CD14-positive monocyte (primary cell): ENCODE results near the gene RGMB. TPM values are rescaled to one million over a fixed set of nuclear protein-coding genes. Genes with fewer than 3 reads are reported as not detected.

ENCODE experiments used
- DNase-seq, 3 donors: peaks; one replicate each; pipeline ENCODE4 v3.0.0-alpha.2; 2011 to 2022
- H2AFZ ChIP-seq: 2 replicates; pipeline ENCODE4 v1.6.0; 2012; ENCODE audit warnings: mild to moderate bottlenecking, low read depth, low read length, inconsistent platforms; ENCODE audit not compliant: insufficient read depth, poor library complexity, severe bottlenecking
- H3K27ac ChIP-seq, 2 donors: 1 replicate in 1 of 2; 2 replicates in 1 of 2; pipeline ENCODE4 v1.5.1; 2012 to 2013; ENCODE audit warnings: low read length in 2 of 2, control low read depth in 1 of 2, inconsistent platforms in 1 of 2, low read depth in 1 of 2, mild to moderate bottlenecking in 1 of 2
- H3K27me3 ChIP-seq, 2 donors: one replicate each; pipeline versions ENCODE4 v1.6.0 to v1.6.1; 2011 to 2013; ENCODE audit warnings: low read length in 2 of 2; ENCODE audit not compliant: control insufficient read depth in 2 of 2, insufficient read depth in 2 of 2
- H3K36me3 ChIP-seq, 2 donors: replicated peaks in 1 of 2; 1 replicate in 1 of 2; 2 replicates in 1 of 2; pipeline versions ENCODE4 v1.5.1 to v1.6.1; 2012 to 2013; ENCODE audit warnings: low read length in 2 of 2, control low read depth in 1 of 2, inconsistent platforms in 1 of 2, mild to moderate bottlenecking in 1 of 2; ENCODE audit not compliant: insufficient read depth in 2 of 2, control insufficient read depth in 1 of 2
- H3K4me1 ChIP-seq, 2 donors: 1 replicate in 1 of 2; 2 replicates in 1 of 2; pipeline versions ENCODE4 v1.5.1 to v1.6.1; 2012 to 2013; ENCODE audit warnings: low read length in 2 of 2, control low read depth in 1 of 2, inconsistent platforms in 1 of 2, mild to moderate bottlenecking in 1 of 2, moderate library complexity in 1 of 2; ENCODE audit not compliant: insufficient read depth in 2 of 2, control insufficient read depth in 1 of 2
- H3K4me2 ChIP-seq: replicated peaks from 2 replicates; pipeline ENCODE3; 2012; ENCODE audit warnings: low read length, moderate library complexity, mild to moderate bottlenecking; ENCODE audit not compliant: poor library complexity, severe bottlenecking; ENCODE audit errors: extremely low read depth
- H3K4me3 ChIP-seq, 3 experiments: fragments of 200-600 bp in 1 of 3; sonication (generic) in 1 of 3; replicated peaks in 1 of 3; 1 replicate in 2 of 3; 2 replicates in 1 of 3; pipeline ENCODE4 v1.5.1; 2011 to 2013; ENCODE audit warnings: low read length in 3 of 3, mild to moderate bottlenecking in 3 of 3, control low read depth in 2 of 3, low read depth in 2 of 3, inconsistent platforms in 1 of 3, moderate library complexity in 1 of 3
- H3K79me2 ChIP-seq: 2 replicates; pipeline ENCODE4 v1.6.0; 2012; ENCODE audit warnings: mild to moderate bottlenecking, control low read depth, inconsistent platforms, low read length, moderate library complexity; ENCODE audit not compliant: insufficient read depth
- H3K9ac ChIP-seq: 2 replicates; pipeline ENCODE4 v1.6.0; 2017; ENCODE audit warnings: low read length, mild to moderate bottlenecking; ENCODE audit not compliant: insufficient read depth, poor library complexity, severe bottlenecking
- H3K9me3 ChIP-seq, 2 donors: replicated peaks in 1 of 2; 1 replicate in 1 of 2; 2 replicates in 1 of 2; pipeline versions ENCODE4 v1.5.1 to v1.6.1; 2012 to 2013; ENCODE audit warnings: low read length in 2 of 2, control low read depth in 1 of 2; ENCODE audit not compliant: control insufficient read depth in 1 of 2, insufficient read depth in 1 of 2
- H4K20me1 ChIP-seq: 2 replicates; pipeline ENCODE4 v1.6.0; 2012; ENCODE audit warnings: mild to moderate bottlenecking, low read length, control low read depth, moderate library complexity; ENCODE audit not compliant: insufficient read depth
- H3K27ac Mint-ChIP-seq, 7 donors: one replicate each; pipeline ENCODE4 v1.8.0; 2020; ENCODE audit warnings: mild to moderate bottlenecking in 7 of 7, mixed read lengths in 7 of 7, moderate library complexity in 6 of 7, inconsistent platforms in 2 of 7
- H3K27me3 Mint-ChIP-seq, 3 donors: one replicate each; pipeline ENCODE4 v1.8.0; 2021 to 2022; ENCODE audit warnings: low read depth in 3 of 3, mild to moderate bottlenecking in 3 of 3, mixed read lengths in 3 of 3, moderate library complexity in 3 of 3, inconsistent platforms in 1 of 3
- H3K36me3 Mint-ChIP-seq, 2 donors: one replicate each; pipeline ENCODE4 v1.8.0; 2020; ENCODE audit warnings: mixed read lengths in 2 of 2, inconsistent platforms in 1 of 2, mild to moderate bottlenecking in 1 of 2
- H3K4me1 Mint-ChIP-seq: one replicate; pipeline ENCODE4 v1.8.0; 2020; ENCODE audit warnings: mild to moderate bottlenecking, mixed read lengths
- H3K4me3 Mint-ChIP-seq, 2 donors: one replicate each; pipeline ENCODE4 v1.8.0; 2020; ENCODE audit warnings: mild to moderate bottlenecking in 2 of 2, mixed read lengths in 2 of 2, moderate library complexity in 1 of 2
- H3K9me3 Mint-ChIP-seq, 7 donors: one replicate each; pipeline ENCODE4 v1.8.0; 2020 to 2022; ENCODE audit warnings: mixed read lengths in 7 of 7, mild to moderate bottlenecking in 6 of 7, moderate library complexity in 6 of 7, inconsistent platforms in 2 of 7
- CTCF ChIP-seq: fragments of 200-600 bp; IDR thresholded peaks from one replicate; pipeline ENCODE4 v1.8.0; 2022; ENCODE audit warnings: antibody characterized with exemption, mild to moderate bottlenecking
- WGBS: methylation state at CpG from one replicate; pipeline ENCODE4 v1.1.5; 2013; ENCODE audit warnings: missing lambda C conversion rate; ENCODE audit not compliant: insufficient coverage; 5-methylcytosine and 5-hydroxymethylcytosine counted together
- intact Hi-C, 2 donors: fragments of 100-400 bp; cut with micrococcal nuclease; formaldehyde crosslinking; loops; one replicate each; pipeline versions ENCODE4 v1.15.0 to v1.15.1; 2023
- polyA plus RNA-seq, 3 donors: library from polyadenylated mRNA; depleted of rRNA in 1 of 3; unstranded in 2 of 3; stranded (reverse) in 1 of 3; fragments of 300-500 nt in 2 of 3; fragments of >200 nt in 1 of 3; fragmentation: Illumina TruSeq in 2 of 3; gene quantifications; 1 replicate in 2 of 3; 2 replicates in 1 of 3; pipeline ENCODE4 v1.2.3, GENCODE V29; 2012 to 2021

The RGMB gene
- polyA plus RNA-seq, 3 donors = 0.12 to 0.17 TPM; not detected in 1

GRCh38 chr5:98770911-98771322 lies 2.5 kb upstream of the RGMB start:
- Histone ChIP-seq H3K9ac (peak overlapping the region; percentile 15), H3K27me3 (peaks cover 61 to 89% of the 10 kb centered on the region in 2 donors), H3K27ac (no peak overlapping the region), H3K4me2 (peak overlapping the region; percentile 98), H3K9me3 (peaks cover 8 to 25% of the 10 kb centered on the region in 2 donors), H2AFZ (peak overlapping the region; percentile 69), H3K79me2 (no peaks in the 10 kb centered on the region), H3K4me1 (peaks cover 53 to 63% of the 10 kb centered on the region in 2 donors), H3K36me3 (no peaks in the 10 kb centered on the region), H4K20me1 (no peaks in the 10 kb centered on the region), H3K4me3 (peak overlapping the region; percentile 57 to 84 (median 61))
- intact Hi-C loops = no loop called here
- peak overlapping the region in 4 of 7 donors; percentile 10 to 88 (median 42) for H3K27ac Mint-ChIP-seq
- H3K4me3 Mint-ChIP-seq = peak overlapping the region; percentile 89 to 98
- H3K27me3 Mint-ChIP-seq = peaks cover 82 to 98% (median 87%) of the 10 kb centered on the region in 3 donors
- H3K9me3 Mint-ChIP-seq = peaks cover 7 to 54% (median 40%) of the 10 kb centered on the region in 7 donors
- H3K36me3 Mint-ChIP-seq = peaks cover 12 to 25% of the 10 kb centered on the region in 2 donors
- no peak for DNase-seq
- 0% methylated on average over 1 of the region's 6 CpGs for WGBS
- peaks cover 54% of the 10 kb centered on the region for H3K4me1 Mint-ChIP-seq
- no peak for TF ChIP-seq CTCF

- Histone ChIP-seq H3K9me3 (peaks cover 8 to 25% of the 10 kb centered on the region in 2 donors), H3K9ac (no peak overlapping the region), H3K79me2 (no peaks in the 10 kb centered on the region), H3K4me3 (peak overlapping the region; percentile 57 to 84 (median 61)), H4K20me1 (no peaks in the 10 kb centered on the region), H3K4me1 (peaks cover 53 to 63% of the 10 kb centered on the region in 2 donors), H3K36me3 (no peaks in the 10 kb centered on the region), H2AFZ (no peak overlapping the region), H3K27ac (no peak overlapping the region), H3K27me3 (peaks cover 66 to 89% of the 10 kb centered on the region in 2 donors), H3K4me2 (peak overlapping the region; percentile 98)
- Mint-ChIP-seq H3K4me1 (peaks cover 54% of the 10 kb centered on the region), H3K4me3 (peak overlapping the region; percentile 89 to 98), H3K36me3 (peaks cover 12 to 25% of the 10 kb centered on the region in 2 donors), H3K27me3 (peaks cover 84 to 98% (median 88%) of the 10 kb centered on the region in 3 donors), H3K27ac (peak overlapping the region in 1 of 7 donors; percentile 13), H3K9me3 (peaks cover 7 to 51% (median 42%) of the 10 kb centered on the region in 7 donors)
- intact Hi-C loops = no loop called here
- whole genome bisulfite sequencing = 2% methylated on average over 10 of the region's 18 CpGs
- peak; percentile 92 for TF ChIP-seq CTCF
- DNase-seq = peak; percentile 53 to 66 (median 62)
Measured at GRCh38 chr5:98771382-98772109, 1.9 kb upstream of the RGMB start.
